ENCODE measurements around the gene NACAD. TPM values are rescaled to one million over a fixed set of nuclear protein-coding genes. Genes with fewer than 3 reads are reported as not detected.

NACAD gene
- total RNA-seq, 2 experiments from 2014 or later: 0.08 to 0.14 TPM

DNA sequence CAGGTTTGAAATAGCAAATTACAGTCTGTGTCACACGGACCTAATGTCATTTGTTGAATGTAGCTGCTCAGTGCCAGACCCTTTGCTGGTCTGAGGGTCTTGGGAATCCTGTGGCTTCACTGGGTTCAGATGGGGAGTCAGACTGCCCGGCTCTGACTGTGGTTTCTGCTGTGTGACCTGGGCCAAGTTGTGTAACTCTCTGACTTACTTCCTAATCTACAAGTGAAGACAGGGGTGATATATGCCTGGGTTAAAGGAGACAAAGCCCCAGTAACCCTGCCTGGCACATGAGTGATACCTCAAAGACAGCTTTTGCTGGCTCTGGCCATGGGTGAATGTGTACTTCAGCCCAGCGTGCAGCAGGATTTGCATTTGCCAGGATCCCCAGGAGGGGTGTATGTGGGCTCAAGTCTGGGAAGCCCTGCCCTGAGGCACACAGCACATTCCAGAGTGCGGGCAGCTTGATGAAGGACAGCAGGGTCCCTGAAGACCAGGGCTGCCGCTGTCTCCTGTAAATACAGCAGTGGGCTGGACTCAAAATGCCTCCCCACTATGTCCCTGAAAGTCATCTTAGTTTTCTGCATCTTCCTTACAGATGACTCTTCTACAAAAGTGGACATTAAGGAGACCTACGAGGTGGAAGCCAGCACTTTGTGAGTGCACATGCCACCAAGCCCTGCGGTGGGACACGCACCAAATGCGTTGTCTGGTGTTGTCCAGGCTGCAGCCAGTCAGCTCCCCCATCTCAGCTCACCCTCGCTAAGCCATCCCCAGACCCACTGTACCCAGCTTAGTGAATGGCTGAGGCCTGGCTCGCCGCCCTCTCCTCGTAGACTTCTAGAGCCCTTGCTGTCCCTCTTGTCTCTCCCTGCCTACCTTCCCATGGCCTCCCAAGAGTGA, 16.4 kb downstream of the NACAD start:
- POLR2A ChIA-PET: no interaction called here
- Histone ChIP-seq H3K4me1 (ENCODE audit: insufficient read depth, low read length) (peaks cover 23% of the 10 kb centered on the region), H3K36me3 (ENCODE audit: insufficient read depth, low read length) (peaks cover 96% of the 10 kb centered on the region), H3K27ac (ENCODE audit: low read depth in 1 of 2, low read length in 2 of 2) (no peak overlapping the region), H3K27me3 (ENCODE audit: control insufficient read depth in 1 of 2, insufficient read depth in 2 of 2, low read length in 2 of 2) (no peaks in the 10 kb centered on the region), H3K4me3 (ENCODE audit: low read length) (no peak overlapping the region), H3K9me3 (ENCODE audit: control insufficient read depth in 1 of 2, insufficient read depth in 1 of 2, low read length in 2 of 2) (no peaks in the 10 kb centered on the region)
- intact Hi-C loops (cut with DNase I, micrococcal nuclease): no loop called here
- no peaks in the 10 kb centered on the region for H3K27me3 Mint-ChIP-seq
- peaks cover 11% of the 10 kb centered on the region for H3K4me1 Mint-ChIP-seq (ENCODE audit: low read depth)
- H3K9me3 Mint-ChIP-seq: no peaks in the 10 kb centered on the region
- TF ChIP-seq, protein P1, sequence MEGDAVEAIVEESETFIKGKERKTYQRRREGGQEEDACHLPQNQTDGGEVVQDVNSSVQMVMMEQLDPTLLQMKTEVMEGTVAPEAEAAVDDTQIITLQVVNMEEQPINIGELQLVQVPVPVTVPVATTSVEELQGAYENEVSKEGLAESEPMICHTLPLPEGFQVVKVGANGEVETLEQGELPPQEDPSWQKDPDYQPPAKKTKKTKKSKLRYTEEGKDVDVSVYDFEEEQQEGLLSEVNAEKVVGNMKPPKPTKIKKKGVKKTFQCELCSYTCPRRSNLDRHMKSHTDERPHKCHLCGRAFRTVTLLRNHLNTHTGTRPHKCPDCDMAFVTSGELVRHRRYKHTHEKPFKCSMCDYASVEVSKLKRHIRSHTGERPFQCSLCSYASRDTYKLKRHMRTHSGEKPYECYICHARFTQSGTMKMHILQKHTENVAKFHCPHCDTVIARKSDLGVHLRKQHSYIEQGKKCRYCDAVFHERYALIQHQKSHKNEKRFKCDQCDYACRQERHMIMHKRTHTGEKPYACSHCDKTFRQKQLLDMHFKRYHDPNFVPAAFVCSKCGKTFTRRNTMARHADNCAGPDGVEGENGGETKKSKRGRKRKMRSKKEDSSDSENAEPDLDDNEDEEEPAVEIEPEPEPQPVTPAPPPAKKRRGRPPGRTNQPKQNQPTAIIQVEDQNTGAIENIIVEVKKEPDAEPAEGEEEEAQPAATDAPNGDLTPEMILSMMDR (IDR thresholded peaks at IDR 0.05): no peak
- H3K27ac Mint-ChIP-seq: peak overlapping the region; percentile 67
- DNase-seq (peak in 1 of 14 experiments; percentile 31), ATAC-seq (ENCODE audit: poor library complexity) (no peak)
- CTCF ChIA-PET: no interaction called here
- no peak overlapping the region for H3K4me3 Mint-ChIP-seq
- H3K36me3 Mint-ChIP-seq (ENCODE audit: low read depth): peaks cover 95% of the 10 kb centered on the region

DNA sequence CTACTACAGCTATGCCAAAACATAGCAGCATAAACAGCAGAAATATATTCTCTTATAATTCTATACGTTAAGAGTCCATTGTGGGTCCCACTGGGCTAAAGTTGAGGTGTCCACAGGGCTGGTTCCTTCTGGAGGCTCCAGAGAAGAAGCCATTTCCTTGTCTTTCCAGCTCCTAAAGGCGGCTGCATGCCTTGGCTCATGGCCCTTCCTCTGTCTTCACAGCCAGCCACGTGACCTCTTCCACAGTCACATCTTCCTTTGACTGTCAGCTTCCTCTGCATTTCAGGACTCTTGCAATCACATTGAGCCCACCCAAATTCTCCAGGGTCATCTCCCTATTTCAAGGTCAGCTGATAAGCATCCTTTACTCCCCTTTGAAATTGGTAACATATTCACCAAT, 17.2 kb downstream of the NACAD start:
- H3K4me1 Mint-ChIP-seq (ENCODE audit: low read depth): peaks cover 12% of the 10 kb centered on the region
- no peak overlapping the region for H3K4me3 ChIP-seq (ENCODE audit: low read length)
- H3K27ac Mint-ChIP-seq: peak overlapping the region; percentile 50

DNA sequence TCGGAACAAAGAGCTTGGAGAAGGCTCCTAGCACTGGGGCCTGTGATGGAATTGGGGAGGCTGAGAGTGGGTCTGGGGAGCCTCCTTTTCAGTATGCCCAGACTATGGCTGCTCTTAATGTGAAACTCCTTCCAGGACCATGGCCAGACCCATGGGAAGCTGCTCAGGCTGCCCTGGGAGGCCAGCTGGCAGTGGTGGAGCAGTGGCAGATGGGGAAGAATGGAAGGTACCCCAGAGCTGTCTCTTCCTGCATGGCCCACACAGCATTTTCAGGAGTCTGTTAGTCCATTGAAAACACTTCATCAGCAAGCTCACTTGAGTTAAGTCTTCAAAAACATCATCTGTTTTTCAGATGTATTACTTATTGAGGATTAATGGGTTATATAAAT, 18.5 kb downstream of the NACAD start:
- intact Hi-C loops (cut with DNase I, micrococcal nuclease): no loop called here
- Mint-ChIP-seq H3K27ac (no peak overlapping the region), H3K4me1 (ENCODE audit: low read depth) (peaks cover 22% of the 10 kb centered on the region), H3K4me3 (no peak overlapping the region), H3K9me3 (no peaks in the 10 kb centered on the region), H3K27me3 (no peaks in the 10 kb centered on the region), H3K36me3 (ENCODE audit: low read depth) (peaks cover 98% of the 10 kb centered on the region)
- Histone ChIP-seq H3K9me3 (ENCODE audit: control insufficient read depth in 1 of 2, insufficient read depth in 1 of 2, low read length in 2 of 2) (no peaks in the 10 kb centered on the region), H3K4me1 (ENCODE audit: insufficient read depth, low read length) (peaks cover 34% of the 10 kb centered on the region), H3K27me3 (ENCODE audit: control insufficient read depth in 1 of 2, insufficient read depth in 2 of 2, low read length in 2 of 2) (no peaks in the 10 kb centered on the region), H3K36me3 (ENCODE audit: insufficient read depth, low read length) (peaks cover 99% of the 10 kb centered on the region), H3K27ac (ENCODE audit: low read depth in 1 of 2, low read length in 2 of 2) (no peak overlapping the region), H3K4me3 (ENCODE audit: low read length) (no peak overlapping the region)
- ChIA-PET POLR2A (interaction anchor here (1.4 kb wide), 1 partner anchor 43 kb away, joined by 5 read pairs; no protein-coding TSS in a partner anchor), CTCF (no interaction called here)
- no peak for ATAC-seq (ENCODE audit: poor library complexity)
- TF ChIP-seq, protein P1 (IDR thresholded peaks at IDR 0.05): no peak
- no peak for DNase-seq

More for the DNA sequence above, 17.2 kb downstream of the NACAD start:
- H3K27me3 Mint-ChIP-seq: no peaks in the 10 kb centered on the region
- TF ChIP-seq, protein P1 (IDR thresholded peaks at IDR 0.05): no peak
- Histone ChIP-seq H3K9me3 (ENCODE audit: control insufficient read depth in 1 of 2, insufficient read depth in 1 of 2, low read length in 2 of 2) (no peaks in the 10 kb centered on the region), H3K27me3 (ENCODE audit: control insufficient read depth in 1 of 2, insufficient read depth in 2 of 2, low read length in 2 of 2) (no peaks in the 10 kb centered on the region), H3K36me3 (ENCODE audit: insufficient read depth, low read length) (peaks cover 98% of the 10 kb centered on the region), H3K27ac (ENCODE audit: low read depth in 1 of 2, low read length in 2 of 2) (no peak overlapping the region), H3K4me1 (ENCODE audit: insufficient read depth, low read length) (peaks cover 23% of the 10 kb centered on the region)
- ATAC-seq (ENCODE audit: poor library complexity) (no peak), DNase-seq (no peak)
- H3K36me3 Mint-ChIP-seq (ENCODE audit: low read depth): peaks cover 97% of the 10 kb centered on the region
- intact Hi-C loops (cut with DNase I, micrococcal nuclease): no loop called here
- no peak overlapping the region for H3K4me3 Mint-ChIP-seq
- CTCF ChIA-PET: no interaction called here
- H3K9me3 Mint-ChIP-seq: no peaks in the 10 kb centered on the region
- POLR2A ChIA-PET: no interaction called here
